H1 (cell line): ENCODE results near the gene GADL1.

Source experiments
- BRCA1 ChIP-seq: IDR thresholded peaks from 2 replicates; pipeline ENCODE4 v1.6.1; 2012; ENCODE audit warnings: low read depth, low read length, improper control_type of control experiment
- CHD2 ChIP-seq: IDR thresholded peaks from 2 replicates; pipeline ENCODE4 v1.6.1; 2012; ENCODE audit warnings: low read length, improper control_type of control experiment
- CHD7 ChIP-seq: fragments of 300-600 bp; sonication (generic); IDR thresholded peaks from 2 replicates; pipeline ENCODE4 v1.7.1; 2012; ENCODE audit warnings: low read length, moderate library complexity, mild to moderate bottlenecking, inconsistent platforms; ENCODE audit not compliant: insufficient replicate concordance
- CREB1 ChIP-seq: IDR thresholded peaks from 2 replicates; pipeline ENCODE4 v1.6.1; 2012; ENCODE audit warnings: inconsistent platforms
- CTCF ChIP-seq, 3 experiments: IDR thresholded peaks; 1 replicate in 2 of 3; 2 replicates in 1 of 3; pipeline versions ENCODE4 v1.5.1 to v1.6.1; 2011; ENCODE audit warnings: low read length in 3 of 3, mild to moderate bottlenecking in 3 of 3, inconsistent platforms in 2 of 3, low read depth in 1 of 3, moderate library complexity in 1 of 3; ENCODE audit not compliant: insufficient read depth in 1 of 3; ENCODE audit errors: control extremely low read depth in 1 of 3
- HDAC2 ChIP-seq, 2 experiments: fragments of 300-600 bp in 1 of 2; sonication (generic) in 1 of 2; IDR thresholded peaks; 2 replicates each; pipeline ENCODE4 v1.6.1; 2011 to 2012; ENCODE audit warnings: low read depth in 2 of 2, low read length in 2 of 2, mild to moderate bottlenecking in 2 of 2, moderate library complexity in 2 of 2, borderline replicate concordance in 1 of 2, inconsistent platforms in 1 of 2
- JUN ChIP-seq: IDR thresholded peaks from 2 replicates; pipeline ENCODE4 v1.6.1; 2011; ENCODE audit warnings: low read depth, mild to moderate bottlenecking, improper control_type of control experiment, low read length
- POLR2A ChIP-seq, 2 experiments: IDR thresholded peaks; 1 replicate in 1 of 2; 2 replicates in 1 of 2; pipeline ENCODE4 v1.6.1; 2011; ENCODE audit warnings: low read depth in 2 of 2, low read length in 2 of 2, mild to moderate bottlenecking in 2 of 2; ENCODE audit errors: control extremely low read depth in 1 of 2
- SIN3A ChIP-seq, 2 experiments: IDR thresholded peaks in 1 of 2; conservative IDR thresholded peaks in 1 of 2; 2 replicates each; pipeline ENCODE4 v1.6.1; 2011 to 2012; ENCODE audit warnings: low read length in 2 of 2, improper control_type of control experiment in 1 of 2, low read depth in 1 of 2, mild to moderate bottlenecking in 1 of 2
- TF ChIP-seq, protein P1 (sequence below): IDR thresholded peaks from 2 replicates; pipeline ENCODE4 v1.6.1; 2012; ENCODE audit warnings: inconsistent platforms

- TF ChIP-seq CHD2 (no peak), JUN (no peak), POLR2A (IDR thresholded peaks at IDR 0.05; ENCODE audit: control extremely low read depth in 1 of 2, low read depth in 2 of 2, low read length in 2 of 2) (no peak), CHD7 (no peak), CTCF (IDR thresholded peaks at IDR 0.05; ENCODE audit: control extremely low read depth in 1 of 3, insufficient read depth in 1 of 3, low read depth in 1 of 3, low read length in 3 of 3) (no peak), HDAC2 (IDR thresholded peaks at IDR 0.05; ENCODE audit: borderline replicate concordance in 1 of 2, low read depth in 2 of 2, low read length in 2 of 2) (no peak), SIN3A (conservative IDR thresholded peaks at IDR 0.05 in 1 of 2, IDR thresholded peaks at IDR 0.05 in 1 of 2; ENCODE audit: low read depth in 1 of 2, low read length in 2 of 2) (no peak), CREB1 (no peak), BRCA1 (no peak)
- TF ChIP-seq, protein P1, sequence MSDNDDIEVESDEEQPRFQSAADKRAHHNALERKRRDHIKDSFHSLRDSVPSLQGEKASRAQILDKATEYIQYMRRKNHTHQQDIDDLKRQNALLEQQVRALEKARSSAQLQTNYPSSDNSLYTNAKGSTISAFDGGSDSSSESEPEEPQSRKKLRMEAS, result no peak
Observed at GRCh38 chr3:30696896-30697295, 197.6 kb downstream of the GADL1 start.
